Measurements from ENCODE around the gene NEURL1B.

- TF ChIP-seq CTCF (conservative IDR thresholded peaks at IDR 0.05) (no peak), ZFX (IDR thresholded peaks at IDR 0.05) (no peak)
These were observed 37.7 kb upstream of the NEURL1B start for GRCh38 chr5:172603251-172603806.
